Muscle of leg (tissue), 11 donors: ENCODE measurements around the gene MFAP5. TPM values are rescaled to one million over a fixed set of nuclear protein-coding genes. Genes with fewer than 3 reads are reported as not detected.
A peak's percentile ranks its signal among the peaks of the same experiment; 100 is the strongest.

Experiments used
- DNase-seq: peaks from one replicate; pipeline ENCODE4 v3.0.0; 2013
- H3K27ac ChIP-seq: one replicate; pipeline ENCODE4 v1.5.1; 2013; ENCODE audit warnings: mild to moderate bottlenecking, low read length, control low read depth
- H3K27me3 ChIP-seq: one replicate; pipeline ENCODE4 v1.6.1; 2013; ENCODE audit warnings: low read length; ENCODE audit not compliant: control insufficient read depth, insufficient read depth
- H3K36me3 ChIP-seq: one replicate; pipeline ENCODE4 v1.6.1; 2013; ENCODE audit warnings: low read length; ENCODE audit not compliant: control insufficient read depth, insufficient read depth
- H3K4me1 ChIP-seq: one replicate; pipeline ENCODE4 v1.6.1; 2013; ENCODE audit warnings: low read length; ENCODE audit not compliant: control insufficient read depth, insufficient read depth
- H3K4me3 ChIP-seq: one replicate; pipeline ENCODE4 v1.5.1; 2013; ENCODE audit warnings: low read length, control low read depth
- H3K9me3 ChIP-seq: replicated peaks from 2 replicates; pipeline ENCODE4 v1.6.1; 2013; ENCODE audit warnings: low read depth, low read length; ENCODE audit not compliant: control insufficient read depth
- WGBS: methylation state at CpG from one replicate; pipeline ENCODE4 v1.1.5; 2013; ENCODE audit warnings: missing lambda C conversion rate; ENCODE audit not compliant: insufficient coverage; 5-methylcytosine and 5-hydroxymethylcytosine counted together
- polyA plus RNA-seq, 8 donors: library from polyadenylated mRNA; unstranded; fragments of 120-200 nt; gene quantifications; one replicate each; pipeline versions ENCODE4 v1.2.1 to v1.2.3, GENCODE V29; 2013; ENCODE audit warnings: inconsistent platforms in 1 of 8, low replicate concordance in 1 of 8; ENCODE audit not compliant: insufficient read length in 8 of 8, insufficient read depth in 1 of 8
- total RNA-seq: library from RNA; stranded (reverse); fragments of 120-200 nt; gene quantifications from one replicate; pipeline ENCODE4 v1.2.4, GENCODE V29; 2013

MFAP5 gene
- total and polyA plus RNA-seq, 9 donors: 77.9 to 211 (median 142) TPM

DNA sequence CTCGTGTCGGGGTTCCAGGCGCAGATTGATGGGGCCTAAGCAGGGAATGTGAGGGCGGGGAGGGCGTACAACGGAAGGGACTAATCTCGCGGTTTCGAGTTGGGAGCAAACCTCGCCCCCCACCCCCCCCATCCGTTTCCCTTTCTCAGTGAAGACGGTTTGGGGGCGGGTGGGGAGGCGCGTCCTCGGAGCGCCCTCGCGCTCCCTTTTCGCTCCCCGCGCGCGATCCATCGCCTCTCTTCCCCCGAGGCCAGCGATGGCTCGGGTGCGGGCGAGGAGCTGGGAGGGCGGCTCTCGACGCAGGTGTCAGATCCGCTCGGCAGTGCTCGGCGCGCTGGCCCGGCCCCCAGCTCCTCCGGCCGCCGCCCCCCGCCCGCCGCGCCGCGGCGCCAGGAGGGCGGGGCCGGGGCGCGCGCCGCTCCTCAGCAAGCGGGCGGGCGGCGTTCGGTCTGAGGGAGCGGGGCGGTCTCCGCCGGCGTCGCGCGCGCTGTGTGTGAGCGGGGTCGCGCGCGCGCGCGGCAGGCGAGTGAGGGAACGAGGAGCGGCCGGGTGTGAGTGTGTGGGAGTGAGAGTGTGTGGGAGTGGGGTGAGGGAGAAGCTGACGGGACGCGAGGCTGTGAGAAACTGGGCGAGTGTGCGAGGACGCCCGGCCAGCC, 35.0 kb upstream of the MFAP5 start, which contains the start of gene RIMKLB:
Gene RIMKLB (plus strand): TSS at position 516 of the 656 bp plus-strand sequence. CDS start 15,876 bp downstream, outside the sequence.
- WGBS: under 1% methylated on average over 58 of the region's 88 CpGs
- no peaks in the 10 kb centered on the region for H3K27me3 ChIP-seq
- peak within 1 kb of the TSS; percentile 98 for H3K27ac ChIP-seq
- H3K36me3 ChIP-seq: peaks cover 4% of the 10 kb centered on the region
- H3K9me3 ChIP-seq: no peaks in the 10 kb centered on the region
- peak; percentile 96 for DNase-seq
- peak within 1 kb of the TSS; percentile 98 for H3K4me3 ChIP-seq
- H3K4me1 ChIP-seq: peaks cover 14% of the 10 kb centered on the region

DNA sequence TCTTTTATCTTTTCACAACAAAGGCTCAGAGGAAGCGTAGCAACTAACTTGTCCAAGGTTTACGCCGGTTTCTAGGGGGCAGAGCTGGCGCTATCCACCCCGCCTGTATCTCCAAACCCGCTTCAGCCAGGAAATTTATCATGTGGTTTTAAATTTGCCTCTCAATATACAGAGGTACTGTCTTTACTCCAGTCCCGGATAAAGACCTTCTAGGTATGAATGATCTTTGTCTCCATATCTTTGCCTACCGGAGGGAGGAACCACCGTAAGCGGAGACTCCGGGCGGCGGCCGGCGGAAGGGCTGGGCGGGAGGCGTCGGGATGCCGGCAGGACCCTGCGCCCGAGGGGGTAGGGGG, 34.5 kb upstream of the MFAP5 start:
- Histone ChIP-seq H3K9me3 (no peaks in the 10 kb centered on the region), H3K27ac (peak overlapping the region; percentile 98), H3K4me3 (peak overlapping the region; percentile 98), H3K36me3 (peaks cover 4% of the 10 kb centered on the region), H3K4me1 (peaks cover 14% of the 10 kb centered on the region), H3K27me3 (no peaks in the 10 kb centered on the region)
- 0% methylated on average over 7 of the region's 21 CpGs for WGBS
- DNase-seq: peak; percentile 76

DNA sequence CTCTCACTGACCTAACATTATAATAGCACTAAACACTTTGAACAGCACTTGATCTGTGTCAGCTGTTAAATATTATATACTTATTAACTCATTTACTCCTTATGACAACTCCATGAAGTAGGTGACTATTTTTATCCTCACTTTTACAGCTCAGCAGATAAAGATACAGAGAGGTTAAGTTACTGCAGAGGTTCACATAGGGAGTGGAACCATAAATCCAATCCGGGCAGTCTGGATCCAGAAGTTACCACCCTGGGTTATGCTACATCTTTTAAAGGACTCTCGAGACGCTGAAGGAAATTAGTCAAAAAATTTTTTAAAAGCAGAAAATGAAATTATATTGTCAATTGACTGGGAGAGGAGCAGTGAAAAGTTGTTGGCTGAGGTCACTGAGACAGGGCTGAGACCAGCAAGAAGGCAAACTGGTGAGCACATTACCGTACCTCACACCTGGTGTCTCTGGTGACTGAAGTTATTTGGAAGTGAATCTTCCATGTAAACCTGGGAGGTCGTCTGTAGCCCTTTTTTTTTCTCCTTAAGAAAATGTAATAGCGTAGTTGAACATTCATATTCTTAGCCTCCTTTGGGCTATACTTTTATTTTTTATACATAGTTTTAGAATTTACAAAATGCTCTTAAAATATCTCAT, 33.9 kb upstream of the MFAP5 start:
- H3K4me1 ChIP-seq: peaks cover 14% of the 10 kb centered on the region
- 8% methylated on average over 2 of the region's 6 CpGs for WGBS
- H3K4me3 ChIP-seq: peak overlapping the region; percentile 98
- no peaks in the 10 kb centered on the region for H3K27me3 ChIP-seq
- H3K36me3 ChIP-seq: peaks cover 4% of the 10 kb centered on the region
- no peak for DNase-seq
- peak overlapping the region; percentile 98 for H3K27ac ChIP-seq
- H3K9me3 ChIP-seq: no peaks in the 10 kb centered on the region

DNA sequence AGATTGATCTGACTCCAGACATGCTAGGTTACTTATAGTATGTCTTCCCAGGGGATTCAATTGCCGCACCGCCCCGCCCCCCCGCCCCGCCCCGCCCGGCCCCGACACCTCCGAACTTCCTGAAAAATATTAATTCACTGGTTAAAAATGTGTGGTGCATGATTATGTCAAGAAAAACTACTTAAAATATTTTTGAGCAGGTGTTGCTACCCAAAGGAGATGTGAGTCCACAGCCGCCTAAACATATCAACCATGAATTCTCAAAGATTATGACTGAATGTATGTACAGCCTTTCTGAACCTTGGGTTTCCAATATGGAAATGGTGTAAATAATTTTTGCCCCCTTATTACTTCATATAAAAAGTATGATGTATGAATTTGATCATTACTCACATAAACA, 32.5 kb upstream of the MFAP5 start:
- WGBS: 70% methylated on average over 2 of the region's 10 CpGs
- no peak overlapping the region for H3K27ac ChIP-seq
- H3K9me3 ChIP-seq: no peaks in the 10 kb centered on the region
- DNase-seq: no peak
- peaks cover 12% of the 10 kb centered on the region for H3K4me1 ChIP-seq
- H3K4me3 ChIP-seq: no peak overlapping the region
- no peaks in the 10 kb centered on the region for H3K27me3 ChIP-seq
- peaks cover 3% of the 10 kb centered on the region for H3K36me3 ChIP-seq

DNA sequence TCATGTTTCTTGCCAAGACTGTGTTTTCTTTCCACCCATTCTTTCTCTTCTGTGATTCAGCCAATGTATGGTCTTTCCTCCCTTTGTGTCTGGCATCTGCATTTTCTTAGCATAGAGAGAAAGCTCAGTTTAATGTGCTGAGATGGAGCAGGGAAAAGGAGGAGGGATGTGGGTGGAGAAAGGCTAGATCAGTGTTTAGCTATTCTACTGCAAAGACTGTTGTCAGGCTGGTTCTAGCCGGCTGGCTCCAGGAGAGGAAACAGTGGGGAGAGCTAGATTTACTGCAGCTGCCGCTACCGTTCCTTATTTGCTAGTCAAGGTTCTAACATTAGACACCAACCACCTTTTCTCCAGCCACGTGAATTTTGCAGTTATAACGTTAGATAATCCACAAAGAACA, 29.9 kb upstream of the MFAP5 start:
- H3K4me3 ChIP-seq: no peak overlapping the region
- H3K36me3 ChIP-seq: no peaks in the 10 kb centered on the region
- H3K27me3 ChIP-seq: no peaks in the 10 kb centered on the region
- WGBS: no CpG with 5 or more reads among the region's 5 CpGs
- H3K4me1 ChIP-seq: peaks cover 16% of the 10 kb centered on the region
- peak; percentile 95 for DNase-seq
- H3K9me3 ChIP-seq: no peaks in the 10 kb centered on the region
- H3K27ac ChIP-seq: peak overlapping the region; percentile 84

DNA sequence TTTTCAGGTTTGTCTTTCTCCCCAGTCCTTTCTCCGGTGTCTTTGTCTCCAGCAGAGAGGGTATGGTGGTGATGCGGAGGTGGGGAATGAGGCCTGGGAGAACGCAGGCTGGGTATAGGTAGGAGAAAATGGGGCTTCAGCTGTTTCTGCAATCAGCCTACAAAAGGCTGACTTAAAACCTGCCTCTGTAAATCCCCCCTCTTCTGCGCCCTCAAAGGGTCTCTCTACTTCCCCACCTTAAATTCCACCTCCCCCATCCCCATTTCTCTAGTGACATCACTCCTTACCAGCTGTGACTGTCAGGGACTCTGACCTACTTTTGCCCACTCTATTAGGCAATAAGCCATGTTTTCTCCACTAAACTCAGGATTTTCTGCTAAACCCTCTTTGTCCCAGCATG, 27.1 kb upstream of the MFAP5 start:
- no peaks in the 10 kb centered on the region for H3K27me3 ChIP-seq
- no peak for DNase-seq
- WGBS: 64% methylated on average over 1 of the region's 4 CpGs
- peaks cover 15% of the 10 kb centered on the region for H3K4me1 ChIP-seq
- H3K9me3 ChIP-seq: no peaks in the 10 kb centered on the region
- no peak overlapping the region for H3K4me3 ChIP-seq
- no peaks in the 10 kb centered on the region for H3K36me3 ChIP-seq
- H3K27ac ChIP-seq: peak overlapping the region; percentile 35

DNA sequence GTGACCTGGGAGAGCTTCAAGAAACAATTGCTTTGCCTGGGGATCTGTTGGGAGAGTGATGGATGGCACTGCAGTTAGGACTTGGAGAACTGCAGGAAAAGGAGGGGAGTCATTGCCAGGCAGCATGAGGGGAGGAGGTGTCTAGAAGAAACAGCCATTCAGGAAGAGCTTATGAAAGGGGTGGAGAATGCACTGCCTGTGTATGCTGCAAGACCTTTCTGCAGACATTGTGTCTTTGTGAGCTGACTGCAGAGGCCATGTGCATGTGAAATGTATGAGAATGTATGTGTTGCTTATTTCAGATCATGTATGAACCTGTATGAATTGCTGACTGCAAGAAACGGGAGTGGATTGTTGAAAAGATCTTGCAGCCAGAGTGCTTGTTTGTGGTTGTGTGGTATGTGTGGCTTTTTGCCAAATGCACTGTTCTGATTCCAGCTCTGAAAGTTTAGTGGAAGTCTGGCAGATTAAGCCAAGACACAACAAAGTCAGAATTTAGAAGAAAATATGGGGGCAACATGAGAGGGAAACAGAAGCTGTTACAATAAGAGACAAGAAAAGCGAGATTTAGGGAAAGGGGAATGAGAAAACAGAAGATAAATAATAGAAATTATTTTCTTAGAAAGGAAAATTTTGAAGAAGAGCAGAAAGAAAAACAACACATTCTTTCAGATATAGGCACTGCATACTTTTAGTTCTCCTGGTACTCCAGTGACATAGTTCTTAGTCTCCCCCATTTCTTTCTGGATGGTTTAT, 25.4 kb upstream of the MFAP5 start:
- H3K9me3 ChIP-seq: no peaks in the 10 kb centered on the region
- no peaks in the 10 kb centered on the region for H3K27me3 ChIP-seq
- 0% methylated on average over 1 of the region's 2 CpGs for WGBS
- peak overlapping the region; percentile 31 for H3K27ac ChIP-seq
- peaks cover 15% of the 10 kb centered on the region for H3K4me1 ChIP-seq
- no peaks in the 10 kb centered on the region for H3K36me3 ChIP-seq
- H3K4me3 ChIP-seq: no peak overlapping the region
- peak; percentile 94 for DNase-seq

DNA sequence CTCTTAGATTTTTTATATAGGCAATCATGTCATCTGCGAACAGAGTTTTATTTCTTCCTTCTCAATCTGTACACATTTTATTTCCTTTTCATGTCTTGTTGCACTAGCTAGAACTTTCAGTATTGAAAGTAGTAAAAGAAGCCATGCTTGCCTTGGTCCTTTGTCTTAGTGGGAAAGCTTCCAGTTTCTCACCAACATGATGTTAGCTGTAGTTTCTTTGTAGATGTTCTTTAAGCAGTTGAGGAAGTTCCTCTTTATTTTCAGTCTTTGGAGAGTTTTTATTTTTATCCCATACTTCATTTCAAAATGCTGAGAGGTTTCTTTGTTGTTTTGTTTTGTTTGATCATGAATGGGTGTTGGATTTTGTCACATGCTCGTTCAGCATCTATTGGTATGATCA, 22.4 kb upstream of the MFAP5 start:
- Histone ChIP-seq H3K4me3 (no peak overlapping the region), H3K4me1 (peaks cover 11% of the 10 kb centered on the region), H3K36me3 (no peaks in the 10 kb centered on the region), H3K9me3 (no peaks in the 10 kb centered on the region), H3K27me3 (no peaks in the 10 kb centered on the region), H3K27ac (no peak overlapping the region)
- no peak for DNase-seq
- WGBS: no CpG with 5 or more reads among the region's 2 CpGs

DNA sequence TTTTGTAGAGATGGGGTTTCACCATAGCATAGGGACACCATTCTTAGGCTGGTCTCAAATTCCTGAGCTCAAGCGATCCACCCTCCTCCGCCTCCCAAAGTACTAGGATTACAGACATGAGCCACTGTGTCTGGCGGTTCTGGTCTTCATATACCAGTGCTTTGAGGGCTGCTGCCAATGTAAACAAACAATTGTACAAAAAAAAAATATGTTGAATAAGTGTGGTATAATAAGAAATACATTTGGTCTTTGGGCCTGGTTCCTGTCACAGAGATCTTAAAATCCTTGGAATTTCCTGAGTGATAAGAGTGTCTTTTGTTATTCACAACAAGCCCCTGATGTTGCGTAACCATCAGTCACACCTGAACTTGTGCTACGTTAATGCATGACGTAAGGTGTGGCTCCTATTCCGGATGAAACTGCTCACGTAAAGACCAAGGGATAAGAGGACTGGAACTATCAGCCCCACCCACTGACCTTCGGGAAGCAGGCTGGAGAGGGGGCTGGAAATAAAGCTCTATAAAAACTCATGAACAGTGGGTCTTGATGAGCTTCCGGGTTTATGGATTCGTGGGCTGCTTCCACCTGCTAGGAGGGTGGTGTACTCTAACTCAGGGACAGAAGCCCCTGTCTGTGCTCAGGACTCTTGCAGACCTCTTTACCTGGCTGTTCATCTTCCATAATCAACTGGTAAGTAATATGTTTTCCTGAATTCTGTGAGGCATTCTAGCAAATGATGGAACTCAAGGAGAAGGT, 18.7 kb upstream of the MFAP5 start:
- Histone ChIP-seq H3K9me3 (no peaks in the 10 kb centered on the region), H3K4me3 (no peak overlapping the region), H3K36me3 (no peaks in the 10 kb centered on the region), H3K27ac (no peak overlapping the region), H3K27me3 (no peaks in the 10 kb centered on the region), H3K4me1 (no peaks in the 10 kb centered on the region)
- 53% methylated on average over 3 of the region's 11 CpGs for WGBS
- DNase-seq: peak; percentile 26

DNA sequence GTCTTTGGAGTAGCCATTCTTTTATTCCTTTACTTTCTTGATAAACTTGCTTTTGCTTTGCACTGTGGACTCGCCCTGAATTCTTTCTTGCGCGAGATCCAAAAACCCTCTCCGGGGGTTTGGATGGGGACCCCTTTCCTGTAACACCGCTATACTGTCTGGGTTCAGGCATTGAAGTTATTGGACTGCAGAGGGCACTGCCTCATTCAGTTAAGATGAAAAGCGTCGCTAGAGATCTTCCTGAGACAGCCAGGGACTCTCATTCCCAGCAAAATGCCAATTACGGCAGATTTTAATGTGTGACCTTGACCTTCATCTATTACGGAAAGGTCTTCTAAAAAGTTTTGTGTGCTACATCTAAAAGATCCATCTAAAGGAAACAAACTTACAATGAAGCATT, 17.9 kb upstream of the MFAP5 start:
- no peaks in the 10 kb centered on the region for H3K36me3 ChIP-seq
- H3K27me3 ChIP-seq: no peaks in the 10 kb centered on the region
- no peaks in the 10 kb centered on the region for H3K4me1 ChIP-seq
- no peak overlapping the region for H3K4me3 ChIP-seq
- 79% methylated on average over 2 of the region's 9 CpGs for WGBS
- no peak overlapping the region for H3K27ac ChIP-seq
- no peak for DNase-seq
- H3K9me3 ChIP-seq: no peaks in the 10 kb centered on the region
